ENCODE measurements around the gene IFNW1. TPM values are rescaled to one million over a fixed set of nuclear protein-coding genes. Genes with fewer than 3 reads are reported as not detected.

Gene IFNW1
- total RNA-seq: not detected

GRCh38 chr9:21141427-21141882, at the start of gene IFNW1:
IFNW1 (minus strand) TSS chr9:21141832; CDS start chr9:21141570, 262 bp downstream.

DNA sequence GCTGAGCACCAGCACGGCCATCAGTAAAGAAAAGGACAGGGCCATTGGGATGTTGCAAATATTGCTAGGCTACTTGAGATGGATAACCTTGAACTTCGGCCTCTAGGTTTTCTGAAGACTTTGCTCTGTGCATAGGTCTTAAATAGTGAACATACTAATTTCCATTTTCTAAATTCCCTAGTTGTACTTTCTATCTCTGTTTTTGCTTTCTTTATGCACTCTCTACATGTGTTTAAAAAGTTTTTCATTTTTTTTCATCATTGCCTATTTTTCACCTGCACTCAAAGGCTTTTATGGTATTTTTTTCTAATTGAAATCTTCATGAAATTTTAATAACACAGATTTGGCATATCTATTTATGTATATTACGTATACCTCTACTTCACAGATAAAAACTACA, 45.9 kb upstream of the IFNW1 start, which contains the start of gene IFNA4:
TSS of gene IFNA4 (minus strand) at position 101 of the 400 bp plus-strand sequence. CDS start at position 45, 56 bp downstream.

GRCh38 chr9:21166560-21166959, 24.9 kb upstream of the IFNW1 start, which contains the start of gene IFNA21:
IFNA21 (minus strand) TSS chr9:21166660; CDS start chr9:21166612, 48 bp downstream.

Small RNA genes lying within 50 kb of the gene (small RNA-seq; reads per million reads assigned to genes)
- gene IFNWP4 (0 reads per million in 2 donors), gene RF00019 (0 reads per million in 2 donors)

Other genes with a start within 250 kb of the IFNW1 start
- gene HACD4, start 110.2 kb downstream of the IFNW1 start, total RNA-seq: 1 to 10 TPM; 3.4 to 4.7 TPM
- gene IFNB1, start 63.9 kb downstream of the IFNW1 start, total RNA-seq: 1 to 10 TPM in 1 of 2 donors, under 1 TPM in 1; 0.69 to 2.0 TPM
- gene IFNA21, start 24.8 kb upstream of the IFNW1 start, total RNA-seq: not detected
- not detected for gene IFNA4, start 45.8 kb upstream of the IFNW1 start, total RNA-seq
- gene IFNA7, start 60.4 kb upstream of the IFNW1 start, total RNA-seq: not detected
- gene IFNA10, start 65.3 kb upstream of the IFNW1 start, total RNA-seq: not detected
- gene IFNA16, start 75.5 kb upstream of the IFNW1 start, total RNA-seq: not detected
- gene IFNA17, start 86.4 kb upstream of the IFNW1 start, total RNA-seq: not detected
- gene IFNA14, start 98.2 kb upstream of the IFNW1 start, total RNA-seq: not detected
- gene IFNA5, start 163.5 kb upstream of the IFNW1 start, total RNA-seq: not detected
- gene KLHL9, start 193.6 kb upstream of the IFNW1 start, total RNA-seq: 10 to 100 TPM; 29.9 to 34.6 TPM
- gene IFNA6, start 209.1 kb upstream of the IFNW1 start, total RNA-seq: not detected
- gene IFNA13, start 226.2 kb upstream of the IFNW1 start, total RNA-seq: not detected
- gene IFNA2, start 243.6 kb upstream of the IFNW1 start, total RNA-seq: not detected